ENCODE data around the gene WDFY4.

The WDFY4 gene

GRCh38 chr10:48691812-48692528 is 7.3 kb downstream of the WDFY4 start:
- no peak for DNase-seq

- DNase-seq: no peak
Observed at GRCh38 chr10:48692748-48693147, 8.1 kb downstream of the WDFY4 start.

- no peak for DNase-seq
Observed at GRCh38 chr10:48693206-48693605, 8.5 kb downstream of the WDFY4 start.

GRCh38 chr10:48694371-48695030 is 9.8 kb downstream of the WDFY4 start:
- DNase-seq: no peak

GRCh38 chr10:48695636-48696534 is 11.2 kb downstream of the WDFY4 start:
- DNase-seq: no peak

GRCh38 chr10:48696535-48696873 is 11.8 kb downstream of the WDFY4 start:
- no peak for DNase-seq

GRCh38 chr10:48697091-48697490 is 12.4 kb downstream of the WDFY4 start:
- no peak for DNase-seq

GRCh38 chr10:48697821-48698764 is 13.4 kb downstream of the WDFY4 start:
- no peak for DNase-seq

- DNase-seq: no peak
Observed at GRCh38 chr10:48699011-48699627, 14.4 kb downstream of the WDFY4 start.

- DNase-seq: no peak
Observed at GRCh38 chr10:48700071-48700470, 15.4 kb downstream of the WDFY4 start.

GRCh38 chr10:48700493-48700892 is 15.8 kb downstream of the WDFY4 start:
- DNase-seq: no peak

GRCh38 chr10:48701139-48701901 is 16.6 kb downstream of the WDFY4 start:
- DNase-seq: no peak

- DNase-seq: no peak
Observed at GRCh38 chr10:48701941-48702340, 17.3 kb downstream of the WDFY4 start.

GRCh38 chr10:48703531-48704122 is 19.0 kb downstream of the WDFY4 start:
- DNase-seq: no peak

- no peak for DNase-seq
Observed at GRCh38 chr10:48704156-48704555, 19.5 kb downstream of the WDFY4 start.

- DNase-seq: no peak
Observed at GRCh38 chr10:48705401-48705938, 20.8 kb downstream of the WDFY4 start.

GRCh38 chr10:48707472-48707871 is 22.8 kb downstream of the WDFY4 start:
- no peak for DNase-seq

GRCh38 chr10:48708144-48708543 is 23.5 kb downstream of the WDFY4 start:
- DNase-seq: no peak

GRCh38 chr10:48710647-48711275 is 26.1 kb downstream of the WDFY4 start:
- no peak for DNase-seq

- DNase-seq: no peak
Observed at GRCh38 chr10:48711830-48712229, 27.2 kb downstream of the WDFY4 start.
